Sciatic nerve (tissue), 2 donors: ENCODE data around the gene HERC2. TPM values are rescaled to one million over a fixed set of nuclear protein-coding genes. Genes with fewer than 3 reads are reported as not detected.
"Not testable (repeated sequence)": the region's sequence is repeated elsewhere in the genome, so short reads cannot be mapped to it uniquely, and the experiment has no call there.

ENCODE experiments used
- ATAC-seq: fragments of 200-7000 bp; cut with Tn5 transposase; one replicate; pipeline ENCODE4 v1.9.1; 2020; ENCODE audit warnings: mild to moderate bottlenecking, moderate library complexity
- DNase-seq: peaks from one replicate; pipeline ENCODE4 v3.0.0-alpha.2; 2020; ENCODE audit warnings: low spot score
- intact Hi-C: fragments of 100-400 bp; cut with DNase I; formaldehyde crosslinking; loops from one replicate; pipeline ENCODE4 v1.14.2; 2022
- total RNA-seq: library from RNA; stranded (reverse); fragmentation: NEBNext Ultra II Directional; extraction: Animal tissue kit (Norgen Biotek cat#: 25700); gene quantifications from one replicate; pipeline ENCODE4 v1.2.1, GENCODE V29; 2021
- donor health status: DM: no; HTN: no; CAD: no.
- donor health status: DM: no; HTN: no; CAD: no.

The HERC2 gene
- total RNA-seq, 1 donor from 2014 or later = 84.9 TPM

GRCh38 chr15:28153492-28154119 lies 168.4 kb downstream of the HERC2 start:
- peak; percentile 30 for ATAC-seq
- no peak for DNase-seq
- intact Hi-C loops = no loop called here

GRCh38 chr15:28152538-28152923 lies 169.4 kb downstream of the HERC2 start:
- intact Hi-C loops, DNase-seq, ATAC-seq: not testable (repeated sequence)

GRCh38 chr15:28151864-28152537 lies 170.0 kb downstream of the HERC2 start:
- DNase-seq, ATAC-seq, intact Hi-C loops: not testable (repeated sequence)

- intact Hi-C loops = no loop called here
- ATAC-seq (no peak), DNase-seq (no peak)
Observed at GRCh38 chr15:28147801-28148200, 174.2 kb downstream of the HERC2 start.

GRCh38 chr15:28145419-28145818 lies 176.6 kb downstream of the HERC2 start:
- DNase-seq, ATAC-seq, intact Hi-C loops: not testable (repeated sequence)

- DNase-seq (peak; percentile 22), ATAC-seq (no peak)
- intact Hi-C loops = no loop called here
Observed at GRCh38 chr15:28140062-28140461, 181.9 kb downstream of the HERC2 start.

- DNase-seq, intact Hi-C loops, ATAC-seq: not testable (repeated sequence)
Observed at GRCh38 chr15:28137408-28138039, 184.5 kb downstream of the HERC2 start.

- intact Hi-C loops, DNase-seq, ATAC-seq: not testable (repeated sequence)
Observed at GRCh38 chr15:28136236-28136904, 185.6 kb downstream of the HERC2 start.

GRCh38 chr15:28133281-28133680 lies 188.7 kb downstream of the HERC2 start:
- intact Hi-C loops = no loop called here
- no peak for ATAC-seq
- no peak for DNase-seq

GRCh38 chr15:28132524-28133275 lies 189.3 kb downstream of the HERC2 start:
- ATAC-seq (no peak), DNase-seq (peak; percentile 45)
- intact Hi-C loops = no loop called here

- ATAC-seq = no peak
- intact Hi-C loops = no loop called here
- peak; percentile 34 for DNase-seq
Observed at GRCh38 chr15:28131946-28132345, 190.0 kb downstream of the HERC2 start.

- ATAC-seq = no peak
- intact Hi-C loops = no loop called here
- DNase-seq = peak; percentile 26
Observed at GRCh38 chr15:28131400-28131799, 190.6 kb downstream of the HERC2 start.

GRCh38 chr15:28130651-28131050 lies 191.3 kb downstream of the HERC2 start:
- ATAC-seq (no peak), DNase-seq (peak; percentile 30)
- intact Hi-C loops = no loop called here

- ATAC-seq (no peak), DNase-seq (peak; percentile 21)
- intact Hi-C loops = no loop called here
Observed at GRCh38 chr15:28129231-28129848, 192.6 kb downstream of the HERC2 start.

GRCh38 chr15:28128031-28128430 lies 193.9 kb downstream of the HERC2 start:
- DNase-seq = peak; percentile 71
- ATAC-seq = peak; percentile 68
- intact Hi-C loops = no loop called here

- intact Hi-C loops = no loop called here
- ATAC-seq (no peak), DNase-seq (peak; percentile 54)
Observed at GRCh38 chr15:28127036-28127435, 194.9 kb downstream of the HERC2 start.

GRCh38 chr15:28125673-28126651 lies 196.0 kb downstream of the HERC2 start:
- DNase-seq (peak; percentile 27), ATAC-seq (no peak)
- intact Hi-C loops = no loop called here
